ENCODE data around the gene PDLIM1. TPM values are rescaled to one million over a fixed set of nuclear protein-coding genes. Genes with fewer than 3 reads are reported as not detected.

PDLIM1 gene
- polyA plus RNA-seq, 1 of the 3 experiments (the other 2 are of a cell fraction), result 97.2 TPM

GRCh38 chr10:95278061-95278988 is 12.5 kb downstream of the PDLIM1 start:
- H3K4me2 ChIP-seq, result no peak overlapping the region
- no peak overlapping the region for H3K9ac ChIP-seq
- TF ChIP-seq MEF2A (IDR thresholded peaks at IDR 0.05; ENCODE audit: borderline replicate concordance, low read depth), result no peak
- TF ChIP-seq CTCF (IDR thresholded peaks at IDR 0.05), result no peak
- TF ChIP-seq YY1 (IDR thresholded peaks at IDR 0.05; ENCODE audit: low read depth), result no peak
- TF ChIP-seq RCOR1 (IDR thresholded peaks at IDR 0.05; ENCODE audit: low read length), result no peak
- no peak for TF ChIP-seq EP300 (IDR thresholded peaks at IDR 0.05; ENCODE audit: borderline replicate concordance in 1 of 2, low read depth in 1 of 2, low read length in 1 of 2)
- no peak for TF ChIP-seq EZH2phosphoT487 (IDR thresholded peaks at IDR 0.05; ENCODE audit: borderline replicate concordance, low read depth)
- no peak for TF ChIP-seq ELF1 (IDR thresholded peaks at IDR 0.05)
- no peak for TF ChIP-seq JUND (IDR thresholded peaks at IDR 0.05)
- no peak for TF ChIP-seq USF1 (IDR thresholded peaks at IDR 0.05; ENCODE audit: borderline replicate concordance, low read depth)
- TF ChIP-seq MAX (IDR thresholded peaks at IDR 0.05; ENCODE audit: low read depth), result no peak
- no peak for TF ChIP-seq GABPA (IDR thresholded peaks at IDR 0.05; ENCODE audit: low read depth)
- no peak for TF ChIP-seq FOXM1 (IDR thresholded peaks at IDR 0.05; ENCODE audit: low read depth)
- TF ChIP-seq PBX3 (IDR thresholded peaks at IDR 0.05), result no peak
- TF ChIP-seq RXRA (IDR thresholded peaks at IDR 0.05; ENCODE audit: borderline replicate concordance, low read depth), result no peak
- TF ChIP-seq RAD21 (IDR thresholded peaks at IDR 0.05; ENCODE audit: low read length), result no peak
- TF ChIP-seq TEAD4 (IDR thresholded peaks at IDR 0.05; ENCODE audit: borderline replicate concordance, insufficient read depth), result no peak
- TF ChIP-seq NFIC (IDR thresholded peaks at IDR 0.05; ENCODE audit: borderline replicate concordance), result no peak
- no peak for TF ChIP-seq POLR2AphosphoS5 (IDR thresholded peaks at IDR 0.05; ENCODE audit: low read depth, low read length)
- TF ChIP-seq ZBTB33 (IDR thresholded peaks at IDR 0.05; ENCODE audit: borderline replicate concordance, low read depth), result no peak
- TF ChIP-seq CHD2 (IDR thresholded peaks at IDR 0.05; ENCODE audit: low read length, partially characterized antibody), result no peak
- WGBS (ENCODE audit: low lambda C conversion rate), result 92% methylated on average over 6 of the region's 6 CpGs
- no peak for DNase-seq
- CTCF ChIA-PET, result interaction anchor here (0.9 to 2.9 kb wide), 7 partner anchors 10 to 96 kb away, joined by 3 to 12 read pairs (median 3); no protein-coding TSS in a partner anchor
- H3K27me3 ChIP-seq (ENCODE audit: insufficient read depth), result no peaks in the 10 kb centered on the region
- peaks cover 89% of the 10 kb centered on the region for H3K79me2 ChIP-seq (ENCODE audit: insufficient read depth)
- no peaks in the 10 kb centered on the region for H3K9me3 ChIP-seq
- peaks cover 2 to 33% of the 10 kb centered on the region in 2 experiments; a peak in 2 of 4 replicates for H3K4me1 ChIP-seq (ENCODE audit: control insufficient read depth in 1 of 2, insufficient read depth in 2 of 2, low read depth in 1 of 2, low read length in 1 of 2)
- H4K20me1 ChIP-seq (ENCODE audit: insufficient read depth), result no peaks in the 10 kb centered on the region
- H3K9me2 ChIP-seq, result no peaks in the 10 kb centered on the region
- POLR2A ChIA-PET, result interaction anchor here (1.2 kb wide), 1 partner anchor 23 kb away, joined by 3 read pairs; no protein-coding TSS in a partner anchor
- H3K27ac ChIP-seq (ENCODE audit: low read depth in 2 of 2, low read length in 1 of 2), result peak overlapping the region in 1 of 2 experiments; percentile 48; a peak in 2 of 4 replicates
- peaks cover 37% of the 10 kb centered on the region for H3F3A ChIP-seq (replicated peaks; ENCODE audit: insufficient read depth)
- H3K36me3 ChIP-seq (replicated peaks in 1 of 2; ENCODE audit: control insufficient read depth in 1 of 2, insufficient read depth in 2 of 2, low read length in 1 of 2), result no peaks in the 10 kb centered on the region
- H2AFZ ChIP-seq (ENCODE audit: low read depth), result no peak overlapping the region
- no peak overlapping the region for H3K4me3 ChIP-seq (ENCODE audit: low read depth in 2 of 2, low read length in 1 of 2)

Measured in SK-N-SH (cell line).